GM11168 (cell line): Measurements from ENCODE around the gene KPNA1.

Experiments
- in situ Hi-C: fragments of 300-500 bp; cut with MboI; formaldehyde crosslinking; loops from one replicate; pipeline ENCODE4 v1.12.0; 2022; ENCODE audit warnings: low sequenced_read_pairs; ENCODE audit not compliant: unreplicated experiment

Gene KPNA1

DNA sequence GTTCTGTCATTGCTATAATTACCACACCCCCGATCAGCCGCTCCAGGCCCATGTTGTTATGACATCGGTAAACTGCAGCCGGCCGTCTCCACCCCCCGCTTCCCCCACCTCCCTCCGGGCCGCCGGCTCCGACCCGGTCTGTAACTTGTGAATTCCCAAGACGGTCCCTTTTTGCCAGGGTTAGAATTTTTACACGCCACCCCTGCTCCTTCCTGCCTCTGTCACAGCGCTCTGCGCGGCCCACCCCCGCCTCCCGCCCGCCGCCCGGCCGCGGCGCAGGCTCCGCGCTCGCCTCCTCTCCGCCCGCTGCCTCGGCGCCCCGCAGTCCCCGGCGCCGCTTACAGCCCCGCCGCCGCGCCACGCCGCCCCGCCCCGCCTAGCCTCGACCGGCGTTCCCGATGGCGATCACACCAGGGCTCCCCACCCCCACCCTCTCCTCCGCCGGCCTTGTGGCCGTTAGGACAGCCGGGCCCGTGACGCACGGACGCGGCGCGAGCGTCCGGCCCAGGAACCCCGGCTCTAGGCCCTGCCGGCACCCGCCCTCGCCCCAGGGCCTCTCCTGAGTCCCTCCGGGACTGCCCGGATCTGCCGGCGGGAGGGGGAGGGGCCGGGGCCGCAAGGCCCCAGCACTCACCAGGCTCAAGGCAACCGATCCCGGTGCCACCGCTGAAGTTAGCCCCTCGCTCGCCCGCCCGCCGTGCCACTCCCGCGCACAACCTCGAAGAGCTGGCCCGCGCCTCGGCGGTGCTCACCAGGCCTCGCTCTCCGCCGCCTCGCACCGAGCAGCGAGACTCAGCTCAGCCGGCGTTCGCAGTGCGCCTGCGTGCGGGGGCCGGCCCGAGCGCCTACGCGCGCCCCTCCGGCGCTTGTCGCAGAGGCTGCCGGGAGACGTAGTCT, at the start of gene KPNA1:
Gene KPNA1, minus strand, starts transcription at position 817 of the 897 bp plus-strand sequence. CDS start 18,374 bp downstream, outside the sequence.
- in situ Hi-C loops, result no loop called here

DNA sequence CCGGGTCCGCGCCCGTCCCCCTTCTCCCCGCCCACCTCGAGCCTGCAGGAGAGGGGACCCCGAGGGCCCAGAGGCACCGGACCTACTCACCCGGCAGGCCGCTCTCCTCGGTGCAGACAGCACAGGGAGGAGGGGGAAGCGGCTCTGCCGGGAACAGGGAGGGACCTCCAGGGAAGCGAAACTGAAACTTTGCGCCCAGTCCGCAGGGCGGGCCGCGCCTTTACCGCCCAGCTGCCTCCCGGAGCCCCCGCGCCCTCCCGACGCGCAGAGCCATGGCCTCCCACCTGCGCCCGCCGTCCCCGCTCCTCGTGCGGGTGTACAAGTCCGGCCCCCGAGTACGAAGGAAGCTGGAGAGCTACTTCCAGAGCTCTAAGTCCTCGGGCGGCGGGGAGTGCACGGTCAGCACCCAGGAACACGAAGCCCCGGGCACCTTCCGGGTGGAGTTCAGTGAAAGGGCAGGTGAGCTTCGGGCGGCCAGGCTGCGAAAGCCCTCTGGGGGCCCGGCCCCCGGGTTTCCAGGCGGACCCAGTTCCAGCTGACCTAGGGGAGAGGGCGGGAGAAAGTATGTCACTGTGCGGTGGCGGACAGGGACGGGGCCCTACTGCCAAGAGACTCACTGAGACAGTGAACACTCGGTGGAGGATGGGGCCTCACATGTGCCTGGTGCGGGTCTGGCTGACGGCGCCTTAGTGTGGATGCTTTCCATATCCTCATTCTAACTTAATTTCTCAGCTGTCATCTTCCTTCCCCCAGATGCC, 49.6 kb upstream of the KPNA1 start, which contains the start of the genes DTX3L and PARP9:
Gene DTX3L, plus strand, starts transcription at position 184 of the 758 bp plus-strand sequence. Its CDS starts 89 bp downstream, at position 273.
Gene PARP9, minus strand, starts transcription at position 146 of the 758 bp plus-strand sequence. CDS start 4,680 bp downstream, outside the sequence.
- in situ Hi-C loops, result no loop called here

DNA sequence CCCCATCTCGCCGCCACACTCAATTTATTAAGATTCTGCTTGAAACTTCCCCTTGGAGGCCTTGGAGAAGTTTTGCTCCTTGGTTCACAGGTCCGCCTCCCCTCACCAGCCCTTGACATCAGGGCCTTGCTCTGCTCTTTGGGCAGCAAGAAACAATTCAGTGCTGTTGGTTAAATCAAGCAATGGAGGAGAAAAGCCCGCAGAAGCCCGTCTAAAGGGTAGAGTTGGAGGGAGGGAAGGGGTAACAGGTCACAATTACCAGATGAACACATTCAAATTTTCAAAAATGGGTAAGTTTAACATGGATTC, 48.9 kb upstream of the KPNA1 start:
- in situ Hi-C loops, result no loop called here

DNA sequence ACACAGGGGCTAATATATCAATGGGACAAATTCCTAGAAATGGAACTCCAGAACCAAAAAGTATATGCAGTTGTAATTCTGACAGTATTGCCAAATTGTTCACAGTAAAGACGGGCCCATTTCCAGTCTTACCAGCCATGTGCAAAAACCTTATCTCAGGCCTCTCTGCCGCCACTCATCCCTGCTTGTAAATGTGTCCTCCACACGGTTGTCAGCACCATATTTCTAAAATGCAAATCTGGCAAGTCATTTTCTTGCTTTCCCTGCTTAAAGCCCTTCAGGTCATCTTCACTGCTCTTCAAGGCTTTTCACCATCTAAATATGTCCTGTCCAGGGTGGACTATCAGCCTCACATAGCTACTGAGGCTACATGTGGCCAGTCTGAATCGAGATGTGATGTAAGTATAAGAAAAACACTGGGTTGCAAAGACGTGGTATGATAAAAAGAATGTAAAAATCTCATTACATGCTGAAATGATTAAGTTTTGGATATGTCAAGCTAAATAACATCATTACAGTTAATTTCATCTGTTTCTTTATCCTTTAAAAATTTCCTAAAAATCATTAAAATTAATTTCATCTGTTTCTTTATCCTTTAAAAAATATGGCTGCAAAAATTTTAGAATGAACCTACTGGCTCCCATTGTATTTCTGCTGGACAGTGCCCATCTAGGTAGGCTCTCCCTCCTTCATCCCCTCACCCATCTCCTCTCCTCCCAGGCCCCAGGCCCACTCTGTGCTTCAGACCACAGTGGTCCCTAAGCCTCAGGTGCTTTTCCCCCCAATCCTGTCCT, 48.4 kb upstream of the KPNA1 start:
- in situ Hi-C loops, result no loop called here

DNA sequence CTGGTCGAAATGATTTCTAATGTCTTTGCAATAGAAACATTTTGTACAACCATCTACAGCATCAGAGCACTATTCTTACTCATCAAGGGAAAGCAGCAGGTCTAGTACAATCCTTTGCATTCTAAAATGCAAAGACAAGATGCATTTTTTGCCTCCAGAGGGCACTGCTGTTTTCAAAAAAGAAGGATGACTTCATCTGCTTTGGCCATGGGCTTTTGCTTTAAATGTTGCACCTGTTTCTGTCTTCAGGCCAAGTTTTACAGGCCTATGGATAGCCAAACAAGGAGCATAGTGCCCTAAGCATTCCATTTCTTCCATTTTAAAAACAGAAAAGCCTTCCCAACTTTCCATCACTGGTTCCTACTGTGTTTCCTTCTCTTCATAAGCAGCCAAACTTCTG, 45.9 kb upstream of the KPNA1 start:
- in situ Hi-C loops, result no loop called here

DNA sequence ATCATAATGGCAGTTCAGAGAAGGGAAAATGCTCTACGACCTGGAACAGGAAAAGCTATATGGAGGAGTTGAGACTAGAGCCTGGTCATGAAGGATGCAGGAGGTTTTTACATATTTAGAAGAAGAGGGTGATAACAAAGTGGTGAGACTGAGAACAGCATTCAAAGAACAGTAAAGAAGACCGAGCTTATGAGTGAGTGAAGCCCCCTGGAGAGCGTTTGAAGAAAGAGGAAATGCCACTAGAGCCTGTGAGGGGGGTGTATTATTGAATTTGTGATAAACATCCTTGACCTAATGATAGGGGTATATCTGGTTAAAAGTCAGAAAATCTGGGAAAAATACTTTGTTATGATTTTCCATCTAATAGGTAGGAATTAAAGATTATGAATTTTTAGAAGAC, 45.2 kb upstream of the KPNA1 start:
- in situ Hi-C loops, result loop anchor here (5.0 kb wide), 1 partner anchor 38 kb away; no protein-coding TSS in a partner anchor

DNA sequence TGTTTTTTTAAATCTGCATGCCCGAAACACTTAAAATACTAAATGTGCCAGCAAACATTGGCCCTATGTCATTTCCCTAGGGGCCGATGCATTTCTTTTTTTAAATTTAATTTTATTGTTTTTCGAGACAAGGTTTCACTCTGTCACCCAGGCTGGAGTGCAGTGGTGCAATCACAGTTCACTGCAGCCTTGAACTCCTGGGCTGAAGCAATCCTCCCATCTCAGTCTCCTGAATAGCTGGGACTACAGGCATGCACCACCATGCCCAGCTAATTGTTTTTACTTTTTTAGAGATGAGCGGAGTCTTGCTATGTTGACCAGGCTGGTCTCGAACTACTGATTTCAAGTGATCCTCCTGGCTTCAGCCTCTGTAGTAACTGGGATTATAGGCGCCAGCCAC, 43.9 kb upstream of the KPNA1 start:
- in situ Hi-C loops, result loop anchor here (5.0 kb wide), 1 partner anchor 36 kb away; no protein-coding TSS in a partner anchor

DNA sequence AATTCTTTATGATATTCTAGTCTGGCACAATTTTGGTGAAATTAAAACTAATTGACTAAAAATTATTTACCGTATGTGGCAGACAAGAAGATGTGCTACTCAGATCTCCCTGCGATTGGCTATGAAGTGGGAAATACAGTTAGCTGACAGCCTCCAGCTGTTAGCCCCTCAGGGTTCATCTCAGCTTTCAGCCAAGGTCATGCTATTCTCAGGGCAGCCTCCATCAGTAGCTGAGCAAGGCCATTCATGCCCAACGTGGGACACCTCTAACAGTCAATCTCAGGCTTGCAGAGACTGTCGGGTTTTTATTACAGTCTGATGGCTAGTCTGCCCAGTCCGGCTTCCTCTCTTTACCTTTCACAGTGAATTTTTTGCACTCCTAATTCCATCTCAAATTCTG, 42.6 kb upstream of the KPNA1 start:
- in situ Hi-C loops, result loop anchor here (5.0 kb wide), 1 partner anchor 35 kb away; no protein-coding TSS in a partner anchor

DNA sequence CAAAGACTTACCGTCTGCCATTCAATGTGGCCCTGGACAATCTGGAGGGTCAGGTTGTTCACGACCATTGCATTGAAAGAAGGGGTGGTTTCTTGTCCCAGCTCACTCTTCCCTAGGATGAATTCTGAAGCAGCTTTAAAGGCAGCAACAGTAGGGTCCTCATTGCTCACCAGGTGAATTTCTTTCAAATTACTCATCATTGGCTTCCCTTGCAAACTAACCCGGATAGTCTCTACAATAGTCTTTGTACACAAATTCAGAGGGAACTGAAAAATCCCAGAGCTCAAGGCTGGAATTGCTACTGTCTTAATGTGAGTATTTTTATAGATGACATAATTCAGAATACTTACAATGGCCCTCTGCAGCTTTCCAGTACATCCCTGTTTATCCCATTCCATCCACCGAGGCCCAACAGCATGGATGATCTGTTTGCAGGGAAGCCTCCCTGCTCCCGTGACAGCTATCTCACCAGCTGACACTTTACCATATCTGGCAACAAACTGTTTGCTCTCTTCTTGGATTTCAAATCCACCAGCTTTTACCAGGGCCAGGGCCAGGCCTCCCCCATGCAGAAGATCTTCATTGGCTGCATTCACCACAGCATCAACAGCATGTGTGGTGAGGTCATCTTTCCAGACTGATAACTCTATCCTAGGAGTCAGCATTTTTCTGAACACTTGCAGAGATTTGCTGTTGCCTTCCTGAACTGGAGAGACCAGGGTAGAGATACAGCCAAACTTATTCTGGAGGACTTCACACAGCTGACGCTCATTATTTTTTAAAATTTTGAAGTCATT, 40.7 kb upstream of the KPNA1 start:
- in situ Hi-C loops, result loop anchor here (5.0 kb wide), 1 partner anchor 33 kb away; no protein-coding TSS in a partner anchor

DNA sequence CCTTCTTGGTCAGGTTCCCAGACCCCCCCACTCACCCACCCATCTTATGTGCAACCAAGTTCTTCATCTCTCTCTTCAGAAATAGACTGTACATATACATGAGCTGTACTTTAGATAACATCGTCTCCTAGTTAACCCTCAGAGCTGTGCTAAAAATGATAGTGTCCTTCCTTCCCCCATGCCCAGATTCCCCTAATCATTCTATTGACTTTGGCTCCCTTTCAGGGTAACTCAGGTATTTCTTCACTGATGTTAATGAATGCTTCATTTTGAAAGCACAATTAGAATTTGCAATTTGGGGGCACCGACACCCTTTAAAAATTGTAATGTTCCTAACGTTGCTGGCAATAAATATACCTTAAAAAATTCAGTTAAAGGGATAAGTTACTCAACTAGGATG, 38.4 kb upstream of the KPNA1 start:
- in situ Hi-C loops, result no loop called here

DNA sequence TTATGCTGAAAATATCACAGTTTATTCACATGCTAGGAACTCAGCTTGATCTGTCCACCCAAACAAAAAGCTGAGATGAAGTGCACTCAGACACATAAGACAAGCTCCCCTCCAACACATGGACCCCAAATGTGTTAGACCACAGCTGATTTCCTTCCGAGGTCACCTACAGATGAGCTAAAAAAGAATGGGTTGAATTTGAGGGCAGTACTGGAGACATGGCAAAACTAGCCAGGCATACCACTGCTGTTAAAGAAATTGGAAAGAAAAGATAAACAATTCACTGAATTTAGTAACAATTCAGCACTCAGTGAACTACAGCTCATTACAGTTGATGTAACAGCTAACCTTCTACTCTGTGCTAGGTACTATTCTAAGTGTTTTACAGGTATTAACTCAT, 33.9 kb upstream of the KPNA1 start:
- in situ Hi-C loops, result no loop called here

DNA sequence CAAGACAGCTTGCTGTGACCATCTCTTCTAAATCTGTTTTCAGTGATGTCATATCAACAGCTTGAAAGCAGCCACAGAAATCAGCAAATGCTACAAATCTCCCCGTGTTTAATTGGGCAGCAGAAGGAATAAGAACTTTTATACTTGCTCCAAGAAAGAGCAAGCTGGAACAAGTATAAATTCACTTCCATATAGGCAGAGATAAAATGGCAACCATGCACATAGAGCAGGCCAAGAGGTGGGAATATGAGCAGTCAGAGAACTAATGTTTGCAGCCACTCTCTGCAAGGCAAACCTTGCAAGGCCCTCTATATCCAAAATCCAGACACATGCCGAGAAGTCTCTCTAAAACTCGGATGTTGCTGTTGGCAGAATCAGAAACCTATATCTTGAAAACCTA, 33.3 kb upstream of the KPNA1 start:
- in situ Hi-C loops, result no loop called here

DNA sequence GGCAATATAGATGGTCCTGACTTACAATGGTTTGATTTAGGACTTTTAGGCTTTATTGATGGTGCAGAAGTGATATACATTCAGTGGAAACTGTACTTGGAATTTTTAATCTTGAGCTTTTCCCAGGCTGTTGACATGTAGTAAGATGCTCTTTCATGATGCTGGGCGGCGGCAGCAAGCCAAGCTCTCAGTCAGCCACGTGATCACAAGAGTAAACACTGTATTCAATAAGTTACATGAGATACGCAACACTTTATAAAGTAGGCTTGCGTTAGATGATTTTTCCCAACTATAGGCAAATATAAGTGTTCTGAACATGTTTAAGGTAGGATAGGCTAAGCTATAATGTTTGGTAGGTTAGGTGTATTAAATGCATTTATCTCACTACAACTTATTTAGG, 31.4 kb upstream of the KPNA1 start:
- in situ Hi-C loops, result no loop called here

DNA sequence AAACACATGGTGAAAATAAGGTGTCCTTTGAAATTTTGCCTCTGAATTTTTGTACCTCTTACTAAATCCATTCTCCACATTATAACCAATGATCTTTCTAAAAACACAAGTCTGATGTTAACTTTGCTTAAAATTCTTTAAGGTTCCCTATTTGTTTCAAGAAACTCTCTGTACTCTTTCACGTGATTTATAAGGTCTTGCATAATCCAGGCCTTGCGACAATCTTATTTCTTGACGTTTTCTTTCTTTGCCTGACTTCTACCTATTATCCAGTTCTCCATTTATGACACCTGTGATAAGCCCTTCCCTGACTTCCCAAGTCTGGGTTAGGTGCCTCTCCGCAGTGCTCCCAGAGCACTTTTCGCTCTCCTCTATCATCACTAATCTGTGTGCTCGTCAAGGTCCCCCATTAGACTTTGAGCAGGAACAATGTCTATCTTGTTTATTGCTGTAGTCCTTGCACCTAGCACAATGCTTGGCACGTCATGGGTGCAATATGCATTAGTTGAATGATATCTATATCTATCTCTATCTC, 24.3 kb upstream of the KPNA1 start:
- in situ Hi-C loops, result no loop called here

DNA sequence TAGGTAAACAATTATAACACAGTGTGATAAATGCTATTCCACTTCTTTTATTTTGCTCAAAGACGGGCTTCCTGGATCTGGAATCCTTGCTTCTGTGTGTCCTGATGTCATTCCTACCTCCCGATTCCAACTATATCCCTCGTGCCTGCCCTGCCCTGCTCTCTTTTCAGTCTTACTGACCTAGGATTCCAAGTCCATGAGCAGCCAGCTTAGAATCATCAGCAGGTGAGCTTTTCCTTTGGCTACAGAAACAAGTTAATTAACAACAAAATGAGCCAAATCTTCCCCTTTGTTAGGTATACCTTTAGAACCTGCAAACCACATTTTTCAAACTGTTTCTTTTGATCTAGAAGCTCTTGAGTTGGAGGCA, 21.9 kb upstream of the KPNA1 start:
- in situ Hi-C loops, result no loop called here

DNA sequence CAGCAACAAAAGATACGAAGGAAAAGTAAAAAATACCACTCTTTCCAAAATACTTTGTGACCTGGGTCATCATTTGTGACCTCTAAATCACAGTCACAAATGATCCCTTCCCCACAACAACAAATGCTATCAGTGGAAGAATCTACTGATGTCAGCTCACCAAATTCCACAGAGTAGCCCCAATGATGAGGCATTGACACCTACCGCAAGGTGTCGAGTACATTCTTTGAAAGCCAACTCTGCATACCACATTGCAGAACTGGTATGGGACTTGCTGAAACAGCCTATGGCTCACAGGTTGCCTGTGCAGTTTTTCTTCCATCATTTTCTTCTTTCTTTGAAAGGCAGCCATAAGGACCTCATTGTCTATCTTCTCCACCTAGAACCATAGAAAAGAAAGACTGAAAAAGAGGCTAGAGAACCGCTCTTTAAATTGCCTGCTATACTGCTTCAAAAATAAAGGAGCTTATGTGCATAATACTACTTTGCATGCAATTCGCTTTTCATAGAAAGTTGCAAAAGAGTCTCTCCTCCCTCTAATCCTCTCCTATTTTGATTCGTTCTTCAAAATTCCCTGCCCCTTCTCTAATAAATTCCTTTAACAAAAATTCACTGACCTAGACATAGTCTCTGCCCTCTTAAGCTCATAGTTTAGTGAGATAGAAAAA, 21.4 kb upstream of the KPNA1 start:
- in situ Hi-C loops, result no loop called here

DNA sequence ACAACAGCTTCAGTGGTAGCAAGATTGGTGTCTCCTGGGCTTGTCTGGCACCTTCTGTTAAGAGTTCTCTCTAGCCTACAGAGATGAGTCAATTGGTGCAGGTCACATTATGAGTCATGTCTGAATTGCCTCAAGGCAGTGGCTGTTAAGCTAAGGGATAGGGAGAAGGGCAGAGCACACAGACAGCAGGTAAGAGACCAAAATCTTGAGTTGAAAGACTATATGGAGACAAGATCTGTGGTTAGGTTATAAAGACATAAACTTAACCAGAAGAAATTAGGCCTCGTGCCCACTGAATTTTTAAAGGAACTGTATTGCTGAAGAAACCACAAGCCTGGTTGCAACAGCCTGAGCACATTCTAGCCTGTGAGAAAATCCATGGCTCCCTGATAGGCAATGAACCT, 19.2 kb upstream of the KPNA1 start:
- in situ Hi-C loops, result no loop called here

DNA sequence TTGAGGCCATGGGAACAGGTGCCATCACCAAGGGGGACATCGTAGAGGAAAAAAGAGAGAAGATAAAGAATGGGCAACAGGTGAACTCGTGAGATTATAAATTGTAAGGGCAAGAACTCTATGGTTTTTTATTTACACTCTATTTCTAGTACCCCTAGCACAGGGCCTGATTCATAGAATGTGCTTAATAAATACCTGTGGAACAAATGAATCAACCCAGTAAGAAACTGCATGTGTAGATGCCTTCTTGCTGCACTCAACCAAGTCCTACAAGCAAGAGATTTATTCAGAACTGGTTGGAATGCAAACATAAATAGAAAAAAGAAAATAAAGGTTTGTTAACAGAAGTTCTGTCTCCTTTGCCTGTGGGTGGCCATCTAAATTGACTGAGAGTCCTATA, 18.7 kb upstream of the KPNA1 start:
- in situ Hi-C loops, result no loop called here

DNA sequence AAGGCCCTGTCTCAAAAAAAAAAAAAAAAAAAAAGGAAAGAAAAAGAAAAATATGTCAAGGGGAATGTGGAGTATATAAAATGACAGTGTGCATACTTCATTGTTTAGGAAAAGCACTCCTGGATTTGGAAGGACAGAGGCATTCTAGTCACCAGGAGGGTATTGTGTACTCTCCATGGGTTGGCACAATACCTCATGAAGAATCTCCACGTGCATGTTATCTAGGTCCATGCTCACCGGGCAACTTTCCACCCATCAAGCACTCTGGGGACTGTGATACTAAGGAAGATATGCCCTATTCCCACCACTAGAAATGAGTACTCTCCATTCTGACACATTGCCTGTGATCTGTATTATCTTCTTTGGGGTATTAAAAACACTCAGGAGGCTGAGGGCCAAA, 15.4 kb upstream of the KPNA1 start:
- in situ Hi-C loops, result no loop called here
